ENCODE data around the gene BBS7.

BBS7 gene, protein sequence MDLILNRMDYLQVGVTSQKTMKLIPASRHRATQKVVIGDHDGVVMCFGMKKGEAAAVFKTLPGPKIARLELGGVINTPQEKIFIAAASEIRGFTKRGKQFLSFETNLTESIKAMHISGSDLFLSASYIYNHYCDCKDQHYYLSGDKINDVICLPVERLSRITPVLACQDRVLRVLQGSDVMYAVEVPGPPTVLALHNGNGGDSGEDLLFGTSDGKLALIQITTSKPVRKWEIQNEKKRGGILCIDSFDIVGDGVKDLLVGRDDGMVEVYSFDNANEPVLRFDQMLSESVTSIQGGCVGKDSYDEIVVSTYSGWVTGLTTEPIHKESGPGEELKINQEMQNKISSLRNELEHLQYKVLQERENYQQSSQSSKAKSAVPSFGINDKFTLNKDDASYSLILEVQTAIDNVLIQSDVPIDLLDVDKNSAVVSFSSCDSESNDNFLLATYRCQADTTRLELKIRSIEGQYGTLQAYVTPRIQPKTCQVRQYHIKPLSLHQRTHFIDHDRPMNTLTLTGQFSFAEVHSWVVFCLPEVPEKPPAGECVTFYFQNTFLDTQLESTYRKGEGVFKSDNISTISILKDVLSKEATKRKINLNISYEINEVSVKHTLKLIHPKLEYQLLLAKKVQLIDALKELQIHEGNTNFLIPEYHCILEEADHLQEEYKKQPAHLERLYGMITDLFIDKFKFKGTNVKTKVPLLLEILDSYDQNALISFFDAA

DNA sequence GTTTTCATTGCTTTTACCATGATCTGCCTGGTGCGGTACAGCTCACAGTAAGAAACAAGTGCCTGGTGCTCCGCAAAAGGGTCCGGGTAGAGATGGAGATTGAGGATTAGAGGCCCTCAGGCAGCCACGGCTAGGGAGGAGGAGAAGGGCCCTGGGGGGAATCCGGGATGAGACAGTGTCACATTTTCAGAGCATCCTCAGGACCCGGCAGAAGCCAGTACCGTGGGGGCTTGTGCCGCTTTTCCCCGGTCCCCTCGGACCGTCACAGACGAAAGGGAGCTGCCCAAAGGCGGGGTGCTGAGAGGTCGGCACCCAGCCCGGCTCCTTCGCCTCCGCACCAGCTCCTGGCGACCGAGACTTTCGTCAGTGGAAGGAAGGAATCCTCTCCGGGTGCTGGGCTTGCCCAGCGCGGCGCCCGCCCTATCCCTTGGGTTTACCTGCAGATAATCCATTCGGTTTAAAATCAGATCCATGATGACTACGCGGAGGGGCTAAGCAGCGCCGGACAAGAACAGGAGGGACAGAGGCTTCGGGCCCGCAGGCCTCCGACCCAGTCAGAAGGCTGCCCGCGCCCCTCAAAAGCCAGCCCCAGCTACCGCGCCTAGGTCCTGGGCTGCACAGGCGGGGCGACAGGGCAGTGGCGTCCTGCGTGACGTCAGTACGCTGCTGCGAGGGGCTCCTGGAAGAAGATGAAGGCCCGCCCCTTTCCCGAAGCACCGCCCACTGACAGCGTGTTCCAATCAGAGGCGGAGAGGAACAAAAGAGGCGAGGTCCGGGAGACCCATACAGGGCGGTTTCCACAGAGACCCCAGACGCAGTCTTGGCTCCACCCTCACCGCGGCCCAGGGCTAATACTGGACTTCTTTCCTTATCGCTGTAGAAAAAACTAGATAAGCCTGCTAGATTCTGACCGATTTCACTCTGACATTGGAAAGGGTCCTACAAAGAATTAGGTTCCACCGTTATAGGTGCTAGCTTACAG lies at the start of gene BBS7:
Gene BBS7, minus strand, starts transcription at position 634 of the 982 bp plus-strand sequence. Its CDS starts 161 bp downstream, at position 473.
- peak; percentile 96 for DNase-seq

GRCh38 chr4:121913667-121914066 lies 43.4 kb upstream of the BBS7 start:
- no peak for DNase-seq

DNA sequence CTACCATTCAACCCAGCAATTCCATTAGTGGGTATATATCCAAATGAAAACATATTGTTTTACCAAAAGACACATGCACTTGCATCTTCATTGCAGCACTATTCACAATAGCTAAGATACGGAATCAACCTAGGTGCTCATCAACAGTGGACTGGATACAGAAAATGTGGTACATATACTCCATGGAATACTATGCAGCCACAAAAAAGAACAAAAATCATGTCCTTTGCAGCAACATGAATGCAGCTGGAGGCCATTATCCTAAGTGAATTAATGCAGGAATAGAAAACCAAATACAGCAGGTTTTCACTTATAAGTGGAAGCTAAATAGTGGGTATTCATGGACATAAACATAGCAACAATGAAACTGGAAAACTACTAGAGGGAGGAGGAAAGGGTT lies 38.1 kb upstream of the BBS7 start:
- DNase-seq: no peak

GRCh38 chr4:121900132-121900983 lies 30.1 kb upstream of the BBS7 start:
- DNase-seq: peak; percentile 25

- DNase-seq: no peak
These were observed 27.9 kb upstream of the BBS7 start for GRCh38 chr4:121898150-121898549.

GRCh38 chr4:121888134-121888533 lies 17.9 kb upstream of the BBS7 start:
- DNase-seq: no peak

DNA sequence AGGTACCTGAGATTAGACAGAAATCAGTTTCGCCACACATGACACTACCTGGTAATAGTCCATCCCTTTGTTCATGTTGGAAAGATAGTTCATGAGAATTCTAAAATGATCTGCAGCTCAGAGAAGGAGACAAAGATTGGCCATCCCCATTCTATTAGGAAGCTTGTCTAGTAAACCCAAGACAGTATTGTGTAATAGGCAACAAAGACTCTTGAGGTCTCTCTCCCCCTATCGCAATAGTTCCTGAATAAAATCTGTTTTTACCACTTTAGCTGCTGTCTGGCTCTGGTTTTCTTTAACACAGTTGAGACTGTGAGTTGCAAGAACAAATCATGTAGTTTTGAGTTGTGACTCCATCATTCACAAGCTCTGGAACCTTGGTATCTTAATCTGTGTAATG lies 14.8 kb upstream of the BBS7 start:
- no peak for DNase-seq

GRCh38 chr4:121881158-121881557 lies 10.9 kb upstream of the BBS7 start:
- DNase-seq: no peak

- no peak for DNase-seq
These were observed 8.9 kb upstream of the BBS7 start for GRCh38 chr4:121879135-121879534.

DNA sequence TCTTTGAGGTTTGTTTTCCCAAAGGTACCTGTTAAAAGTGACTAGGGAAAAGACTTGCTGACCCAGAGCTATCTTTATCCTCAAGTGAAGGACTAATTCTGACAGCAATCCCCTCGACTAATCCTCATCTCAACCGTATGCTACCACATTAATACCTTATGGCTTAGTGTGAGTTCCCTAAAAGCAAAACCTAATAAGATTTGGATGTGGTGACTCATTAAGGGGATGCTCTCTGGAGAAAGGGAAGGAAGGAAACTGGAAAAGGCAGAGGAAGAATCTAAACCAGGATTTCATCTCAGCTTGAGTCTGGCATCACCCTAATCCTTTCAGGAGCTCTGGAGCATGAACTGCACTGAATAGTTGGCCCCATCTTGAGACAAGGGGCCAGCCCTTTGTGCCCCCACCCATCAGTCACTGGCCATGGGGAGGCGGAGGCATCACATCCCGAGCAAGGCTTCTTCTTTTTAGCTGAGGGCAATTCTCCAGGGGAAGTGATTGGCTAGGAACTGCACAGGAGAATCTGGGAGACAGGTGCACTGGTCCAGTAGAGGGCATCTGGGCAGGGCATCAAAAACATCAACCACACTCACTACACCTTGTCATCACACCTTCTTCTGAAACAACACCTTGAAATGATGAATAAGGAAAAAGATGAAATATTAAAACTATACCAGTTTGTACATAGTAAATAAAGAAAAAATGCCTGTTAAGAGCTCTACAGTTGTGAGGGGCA lies 6.9 kb upstream of the BBS7 start:
- DNase-seq: no peak

DNA sequence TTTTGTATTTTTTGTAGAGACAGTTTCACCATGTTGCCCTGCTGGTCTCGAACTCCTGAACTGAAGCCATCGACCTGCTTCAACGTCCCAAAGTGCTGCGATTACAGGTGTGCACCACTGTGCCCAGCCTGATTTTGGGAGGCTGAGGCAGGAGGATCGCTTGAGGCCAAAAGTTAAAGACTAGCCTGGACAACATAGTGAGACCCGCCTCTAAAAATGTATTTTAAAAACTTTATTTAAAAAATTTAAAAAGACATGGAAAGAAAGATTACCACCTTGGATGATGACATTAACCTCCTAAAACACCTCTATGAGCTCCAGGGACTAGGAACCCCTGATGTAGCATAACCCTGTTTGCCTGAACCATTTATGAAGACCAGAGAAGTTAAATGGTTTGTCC lies 5.8 kb upstream of the BBS7 start:
- no peak for DNase-seq

- DNase-seq: no peak
These were observed 5.4 kb upstream of the BBS7 start for GRCh38 chr4:121875652-121876051.

DNA sequence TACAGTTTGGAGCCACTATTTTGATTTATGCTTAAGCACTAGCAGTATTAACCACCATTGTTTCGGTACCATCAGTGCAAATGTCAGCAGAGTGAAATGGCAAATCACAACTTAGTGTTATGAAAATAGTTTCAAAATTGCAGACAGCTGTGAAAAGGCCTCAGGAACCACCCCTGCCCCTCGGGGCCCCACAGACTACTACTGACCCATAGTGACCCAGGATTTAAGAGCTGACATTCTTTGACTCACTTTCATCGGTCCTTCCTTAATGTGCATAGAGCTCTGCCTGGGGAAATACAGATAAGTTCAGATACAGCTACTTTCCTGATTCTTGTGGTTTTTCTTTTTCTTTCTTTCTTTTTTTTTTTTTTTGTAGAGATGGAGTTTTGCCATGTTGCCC lies 3.3 kb upstream of the BBS7 start:
- DNase-seq: no peak

GRCh38 chr4:121863799-121864198 lies 6.5 kb downstream of the BBS7 start:
- DNase-seq: no peak

GRCh38 chr4:121861426-121861825 lies 8.8 kb downstream of the BBS7 start:
- no peak for DNase-seq

DNA sequence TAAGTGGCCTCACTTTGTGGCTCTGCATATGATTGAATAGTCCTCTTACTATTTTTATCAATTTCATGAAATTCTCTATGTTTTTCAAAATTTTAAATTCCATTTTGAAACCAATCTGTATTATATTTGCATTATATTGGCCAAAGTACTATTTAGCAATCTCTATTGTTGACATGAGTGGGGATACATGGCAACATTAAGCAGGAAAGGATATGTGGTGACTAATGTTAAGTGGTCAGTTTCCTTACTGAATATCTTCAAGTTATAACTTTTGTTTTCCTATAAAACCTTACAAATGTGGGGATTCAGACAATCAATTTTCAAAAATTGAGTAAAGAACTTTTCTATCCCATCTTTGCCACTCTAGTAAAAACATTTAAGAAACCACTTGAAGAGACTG lies 10.2 kb downstream of the BBS7 start:
- no peak for DNase-seq

- DNase-seq: no peak
These were observed 18.9 kb downstream of the BBS7 start for GRCh38 chr4:121851354-121851753.

GRCh38 chr4:121846662-121847061 lies 23.6 kb downstream of the BBS7 start:
- DNase-seq: no peak

GRCh38 chr4:121842862-121843261 lies 27.4 kb downstream of the BBS7 start:
- DNase-seq: no peak

GRCh38 chr4:121838136-121838535 lies 32.1 kb downstream of the BBS7 start:
- DNase-seq: no peak

GRCh38 chr4:121829511-121829910 lies 40.8 kb downstream of the BBS7 start:
- no peak for DNase-seq

Data from T1000 (cell line).